ENCODE results near the gene MYO1D. TPM values are rescaled to one million over a fixed set of nuclear protein-coding genes. Genes with fewer than 3 reads are reported as not detected.

Gene MYO1D
- total and polyA plus RNA-seq, 2 of the 13 experiments (the other 11 are each of a cell fraction or from before 2014, with no cell fraction given) = 13.2 to 17.3 TPM

DNA sequence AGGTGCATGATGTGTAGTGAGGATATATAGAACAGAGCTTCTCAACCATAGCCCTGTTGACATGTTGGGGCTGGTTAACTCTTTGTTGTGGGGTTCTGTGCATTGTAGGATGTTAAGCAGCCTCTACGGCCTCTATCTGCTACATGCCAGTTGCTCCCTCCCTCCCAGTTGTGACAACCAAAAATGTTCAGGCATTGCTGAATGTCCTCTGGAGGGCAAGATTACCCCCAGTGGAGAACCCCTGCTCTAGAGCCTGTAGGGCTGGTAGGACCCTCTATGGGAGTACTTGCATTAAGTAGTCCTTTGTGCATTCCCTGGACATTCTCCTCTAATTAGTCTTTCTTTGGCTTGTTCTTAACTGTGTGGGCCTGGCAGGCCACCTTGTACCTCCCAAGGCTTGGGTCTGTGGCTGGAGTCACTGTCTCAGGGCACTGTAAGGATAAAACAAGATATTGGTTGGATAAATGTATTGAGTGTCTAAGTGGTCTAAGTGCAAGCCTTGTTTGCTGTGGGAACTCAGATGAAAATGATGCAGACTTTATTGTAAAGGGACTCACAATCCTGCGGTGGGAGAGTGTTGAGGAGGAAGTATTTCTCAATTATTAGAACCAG, 19.8 kb upstream of the MYO1D start:
- no peak for FAIRE-seq

DNA sequence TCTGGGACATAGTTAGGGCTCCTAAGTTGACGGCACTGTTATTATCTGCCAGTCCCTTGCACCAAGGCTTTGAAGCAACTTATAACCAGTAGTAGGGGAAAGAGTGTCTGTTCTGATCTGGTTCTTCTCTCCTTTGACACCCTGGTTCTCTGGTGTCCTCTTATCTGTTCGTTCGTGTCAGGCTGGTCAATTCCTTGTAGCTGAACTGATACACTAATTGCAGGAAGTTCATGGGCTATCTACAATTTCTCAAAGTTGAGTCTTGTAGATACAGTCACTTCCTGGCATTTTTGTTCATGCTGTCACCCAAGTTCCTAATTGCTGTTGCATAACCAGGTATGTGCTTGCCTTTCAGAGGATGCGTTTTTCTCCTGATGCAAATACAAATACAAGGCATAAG, 17.3 kb upstream of the MYO1D start:
- FAIRE-seq = no peak
- no TSS peak for BruUV-seq (replicated peaks)
- WGBS (ENCODE audit: low lambda C conversion rate) = 33% methylated on average over 4 of the region's 4 CpGs
- no peak overlapping the region for H3K27ac ChIP-seq (ENCODE audit: extremely low read length, insufficient read depth, low read length)
- intact Hi-C loops (cut with micrococcal nuclease; ENCODE audit: unreplicated experiment) = no loop called here
- H3K4me3 ChIP-seq (replicated peaks in 1 of 3; ENCODE audit: insufficient read depth in 1 of 3, low read depth in 2 of 3, low read length in 3 of 3) = no peak overlapping the region
- POLR2A ChIA-PET = no interaction called here
- no peaks in the 10 kb centered on the region for H3K36me3 ChIP-seq (replicated peaks in 1 of 2; ENCODE audit: control insufficient read depth in 1 of 2, insufficient read depth in 2 of 2, low read length in 2 of 2)
- no peaks in the 10 kb centered on the region for H3K4me1 ChIP-seq (ENCODE audit: insufficient read depth, low read length)
- H2AFZ ChIP-seq (ENCODE audit: low read length) = no peak overlapping the region
- in situ Hi-C loops (cut with HindIII; ENCODE audit: extremely low pct_ligation_motif_present, low pct_unique_long_range_greater_than_20kb) = no loop called here
- DNase-seq (ENCODE audit: low spot score) = no peak
- H3K9me3 ChIP-seq (ENCODE audit: low read length) = no peaks in the 10 kb centered on the region
- H3K27me3 ChIP-seq (ENCODE audit: control insufficient read depth in 1 of 2, insufficient read depth in 2 of 2, low read length in 2 of 2) = peaks cover 0 to 11% of the 10 kb centered on the region in 2 experiments; a peak in 2 of 5 replicates
- CTCF ChIA-PET (ENCODE audit: low intra/inter-chr PET ratio, low total read pairs) = no interaction called here
- H3K9ac ChIP-seq (ENCODE audit: insufficient read depth, low read depth, low read length) = no peak overlapping the region
- no peaks in the 10 kb centered on the region for H3K79me2 ChIP-seq (ENCODE audit: insufficient read depth, low read length)
- no peak for ATAC-seq
- H3K4me2 ChIP-seq (ENCODE audit: low read depth, low read length) = no peak overlapping the region
- H4K20me1 ChIP-seq (ENCODE audit: insufficient read depth, low read length) = no peaks in the 10 kb centered on the region
- TF ChIP-seq, protein P1, sequence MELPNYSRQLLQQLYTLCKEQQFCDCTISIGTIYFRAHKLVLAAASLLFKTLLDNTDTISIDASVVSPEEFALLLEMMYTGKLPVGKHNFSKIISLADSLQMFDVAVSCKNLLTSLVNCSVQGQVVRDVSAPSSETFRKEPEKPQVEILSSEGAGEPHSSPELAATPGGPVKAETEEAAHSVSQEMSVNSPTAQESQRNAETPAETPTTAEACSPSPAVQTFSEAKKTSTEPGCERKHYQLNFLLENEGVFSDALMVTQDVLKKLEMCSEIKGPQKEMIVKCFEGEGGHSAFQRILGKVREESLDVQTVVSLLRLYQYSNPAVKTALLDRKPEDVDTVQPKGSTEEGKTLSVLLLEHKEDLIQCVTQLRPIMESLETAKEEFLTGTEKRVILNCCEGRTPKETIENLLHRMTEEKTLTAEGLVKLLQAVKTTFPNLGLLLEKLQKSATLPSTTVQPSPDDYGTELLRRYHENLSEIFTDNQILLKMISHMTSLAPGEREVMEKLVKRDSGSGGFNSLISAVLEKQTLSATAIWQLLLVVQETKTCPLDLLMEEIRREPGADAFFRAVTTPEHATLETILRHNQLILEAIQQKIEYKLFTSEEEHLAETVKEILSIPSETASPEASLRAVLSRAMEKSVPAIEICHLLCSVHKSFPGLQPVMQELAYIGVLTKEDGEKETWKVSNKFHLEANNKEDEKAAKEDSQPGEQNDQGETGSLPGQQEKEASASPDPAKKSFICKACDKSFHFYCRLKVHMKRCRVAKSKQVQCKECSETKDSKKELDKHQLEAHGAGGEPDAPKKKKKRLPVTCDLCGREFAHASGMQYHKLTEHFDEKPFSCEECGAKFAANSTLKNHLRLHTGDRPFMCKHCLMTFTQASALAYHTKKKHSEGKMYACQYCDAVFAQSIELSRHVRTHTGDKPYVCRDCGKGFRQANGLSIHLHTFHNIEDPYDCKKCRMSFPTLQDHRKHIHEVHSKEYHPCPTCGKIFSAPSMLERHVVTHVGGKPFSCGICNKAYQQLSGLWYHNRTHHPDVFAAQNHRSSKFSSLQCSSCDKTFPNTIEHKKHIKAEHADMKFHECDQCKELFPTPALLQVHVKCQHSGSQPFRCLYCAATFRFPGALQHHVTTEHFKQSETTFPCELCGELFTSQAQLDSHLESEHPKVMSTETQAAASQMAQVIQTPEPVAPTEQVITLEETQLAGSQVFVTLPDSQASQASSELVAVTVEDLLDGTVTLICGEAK (IDR thresholded peaks at IDR 0.05) = no peak
- TF ChIP-seq, protein P1 (CRISPR knock-in tag; IDR thresholded peaks at IDR 0.05) = no peak
- no peak for TF ChIP-seq NR2F2 (IDR thresholded peaks at IDR 0.05; ENCODE audit: borderline replicate concordance, low read depth)
- TF ChIP-seq ZNF598 (CRISPR knock-in tag; IDR thresholded peaks at IDR 0.05; ENCODE audit: borderline replicate concordance) = no peak
- TF ChIP-seq JDP2 (CRISPR knock-in tag; IDR thresholded peaks at IDR 0.05; ENCODE audit: borderline replicate concordance) = no peak
- no peak for TF ChIP-seq SIX4 (CRISPR knock-in tag; IDR thresholded peaks at IDR 0.05)
- no peak for TF ChIP-seq SIN3A (IDR thresholded peaks at IDR 0.05; ENCODE audit: borderline replicate concordance, low read depth, low read length)
- TF ChIP-seq ZNF883 (CRISPR knock-in tag; IDR thresholded peaks at IDR 0.05; ENCODE audit: not compliant biosample characterization) = no peak
- no peak for TF ChIP-seq SRSF1 (optimal IDR thresholded peaks at IDR 0.05; ENCODE audit: low read depth, low read length)
- TF ChIP-seq RFXANK (CRISPR knock-in tag; IDR thresholded peaks at IDR 0.05) = no peak

More for the DNA sequence above, 19.8 kb upstream of the MYO1D start:
- no peak overlapping the region for H3K9ac ChIP-seq (ENCODE audit: insufficient read depth, low read depth, low read length)
- DNase-seq (ENCODE audit: low spot score) = no peak
- ChIA-PET POLR2A (no interaction called here), CTCF (ENCODE audit: low intra/inter-chr PET ratio, low total read pairs) (no interaction called here)
- H3K27me3 ChIP-seq (ENCODE audit: control insufficient read depth in 1 of 2, insufficient read depth in 2 of 2, low read length in 2 of 2) = peaks cover 0 to 11% of the 10 kb centered on the region in 2 experiments; a peak in 3 of 5 replicates
- no TSS peak for BruUV-seq (replicated peaks)
- in situ Hi-C loops (cut with HindIII; ENCODE audit: extremely low pct_ligation_motif_present, low pct_unique_long_range_greater_than_20kb) = no loop called here
- no peak overlapping the region for H3K27ac ChIP-seq (ENCODE audit: extremely low read length, insufficient read depth, low read length)
- no peaks in the 10 kb centered on the region for H4K20me1 ChIP-seq (ENCODE audit: insufficient read depth, low read length)
- TF ChIP-seq TP53 (CRISPR knock-in tag; conservative IDR thresholded peaks at IDR 0.05) (no peak), MAFG (CRISPR knock-in tag; IDR thresholded peaks at IDR 0.05) (no peak), ARNT (IDR thresholded peaks at IDR 0.05) (no peak)
- H2AFZ ChIP-seq (ENCODE audit: low read length) = no peak overlapping the region
- no peaks in the 10 kb centered on the region for H3K9me3 ChIP-seq (ENCODE audit: low read length)
- H3K4me1 ChIP-seq (ENCODE audit: insufficient read depth, low read length) = no peaks in the 10 kb centered on the region
- no peak overlapping the region for H3K4me2 ChIP-seq (ENCODE audit: low read depth, low read length)
- H3K4me3 ChIP-seq (replicated peaks in 1 of 3; ENCODE audit: insufficient read depth in 1 of 3, low read depth in 2 of 3, low read length in 3 of 3) = no peak overlapping the region
- intact Hi-C loops (cut with micrococcal nuclease; ENCODE audit: unreplicated experiment) = no loop called here
- H3K36me3 ChIP-seq (replicated peaks in 1 of 2; ENCODE audit: control insufficient read depth in 1 of 2, insufficient read depth in 2 of 2, low read length in 2 of 2) = no peaks in the 10 kb centered on the region
- H3K79me2 ChIP-seq (ENCODE audit: insufficient read depth, low read length) = no peaks in the 10 kb centered on the region
- 60% methylated on average over 2 of the region's 2 CpGs for WGBS (ENCODE audit: low lambda C conversion rate)
- ATAC-seq = no peak

Measured in HepG2 (cell line).